AG20443 (cell line): ENCODE data around the gene KLHL21.

Source experiments
- DNase-seq: peaks from one replicate; pipeline ENCODE4 v3.0.0; 2012; ENCODE audit warnings: low spot score, mixed read lengths

KLHL21 gene

DNA sequence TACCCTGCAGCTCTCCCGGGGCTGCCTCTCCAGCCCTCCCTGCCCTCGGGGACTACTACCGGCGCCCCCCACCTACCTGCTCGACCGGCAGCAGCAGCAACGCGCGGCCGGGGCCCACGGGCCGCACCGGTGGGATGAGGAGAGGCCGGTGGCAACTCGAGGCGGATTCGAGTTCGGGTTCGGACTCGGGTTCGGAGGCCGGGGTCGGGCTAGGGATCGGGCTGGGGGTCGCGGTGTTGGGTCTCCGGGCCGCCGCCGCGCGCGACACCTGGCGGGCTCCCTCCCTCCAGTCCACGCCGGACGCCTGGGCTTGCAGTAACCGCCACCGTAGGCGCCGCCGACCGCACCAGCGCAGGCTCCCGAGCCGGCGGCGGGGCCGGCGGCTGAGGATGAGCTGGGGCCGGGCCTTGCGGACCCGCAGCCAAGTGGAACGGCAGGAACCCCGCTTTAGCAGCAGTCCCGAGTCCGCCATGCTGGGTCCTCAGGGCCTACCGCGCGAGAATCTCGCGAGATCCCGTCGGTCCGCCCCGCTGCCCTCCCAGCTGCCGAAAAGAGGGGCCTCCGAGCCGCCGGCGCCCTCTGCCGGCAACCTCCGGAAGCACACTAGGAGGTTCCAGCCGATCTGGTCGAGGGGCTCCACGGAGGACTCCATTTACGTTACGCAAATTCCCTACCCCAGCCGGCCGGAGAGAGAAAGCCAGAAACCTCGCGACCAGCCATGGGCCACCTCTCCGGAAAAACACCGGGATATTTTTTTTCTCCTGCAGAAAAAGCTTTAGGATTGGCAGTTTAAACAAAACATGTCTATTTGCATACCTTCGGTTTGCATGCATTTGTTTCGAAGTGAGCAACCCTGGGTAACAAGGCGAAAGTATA is 48.4 kb downstream of the KLHL21 start, which contains the start of gene NOL9:
Gene NOL9, minus strand, starts transcription at position 483 of the 876 bp plus-strand sequence. Its CDS starts 11 bp downstream, at position 472.
- peak; percentile 99 for DNase-seq

DNA sequence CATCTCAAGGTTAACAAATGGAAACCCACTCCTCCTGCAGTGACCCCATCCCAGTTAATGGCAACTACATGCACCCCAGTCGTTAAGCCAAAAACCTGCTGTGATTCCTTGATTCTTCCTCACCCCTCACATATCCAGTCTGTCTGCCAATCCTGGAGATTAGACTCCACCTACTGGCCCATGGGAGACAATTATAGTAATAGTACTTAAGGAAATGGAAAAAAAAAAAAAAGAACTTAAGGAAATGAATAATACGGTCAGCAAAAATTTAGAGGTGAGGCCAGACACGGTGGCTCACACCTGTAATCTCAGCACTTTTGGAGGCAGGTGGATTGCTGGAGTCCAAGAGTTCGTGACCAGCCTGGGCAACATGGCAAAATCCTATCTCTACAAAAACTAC is 55.4 kb downstream of the KLHL21 start:
- no peak for DNase-seq

DNA sequence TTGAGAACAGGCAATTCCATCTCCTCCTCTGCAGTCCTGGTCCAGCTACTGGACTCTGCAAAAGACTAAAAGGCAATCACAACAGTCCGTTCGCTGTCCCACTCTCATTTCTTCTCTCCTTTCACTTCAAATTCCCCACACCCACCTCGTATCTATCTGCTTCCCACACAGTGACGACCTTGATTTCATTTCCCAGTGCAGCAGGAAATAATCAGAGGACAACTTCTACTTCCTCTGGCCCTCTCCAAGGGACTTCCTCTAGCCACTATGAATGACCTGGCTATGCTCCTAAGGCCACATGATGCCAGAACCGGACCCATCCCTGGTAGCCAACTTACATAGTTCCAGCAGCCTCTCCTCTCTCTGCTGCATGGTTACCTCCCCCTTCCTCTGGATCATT is 56.3 kb downstream of the KLHL21 start:
- no peak for DNase-seq

DNA sequence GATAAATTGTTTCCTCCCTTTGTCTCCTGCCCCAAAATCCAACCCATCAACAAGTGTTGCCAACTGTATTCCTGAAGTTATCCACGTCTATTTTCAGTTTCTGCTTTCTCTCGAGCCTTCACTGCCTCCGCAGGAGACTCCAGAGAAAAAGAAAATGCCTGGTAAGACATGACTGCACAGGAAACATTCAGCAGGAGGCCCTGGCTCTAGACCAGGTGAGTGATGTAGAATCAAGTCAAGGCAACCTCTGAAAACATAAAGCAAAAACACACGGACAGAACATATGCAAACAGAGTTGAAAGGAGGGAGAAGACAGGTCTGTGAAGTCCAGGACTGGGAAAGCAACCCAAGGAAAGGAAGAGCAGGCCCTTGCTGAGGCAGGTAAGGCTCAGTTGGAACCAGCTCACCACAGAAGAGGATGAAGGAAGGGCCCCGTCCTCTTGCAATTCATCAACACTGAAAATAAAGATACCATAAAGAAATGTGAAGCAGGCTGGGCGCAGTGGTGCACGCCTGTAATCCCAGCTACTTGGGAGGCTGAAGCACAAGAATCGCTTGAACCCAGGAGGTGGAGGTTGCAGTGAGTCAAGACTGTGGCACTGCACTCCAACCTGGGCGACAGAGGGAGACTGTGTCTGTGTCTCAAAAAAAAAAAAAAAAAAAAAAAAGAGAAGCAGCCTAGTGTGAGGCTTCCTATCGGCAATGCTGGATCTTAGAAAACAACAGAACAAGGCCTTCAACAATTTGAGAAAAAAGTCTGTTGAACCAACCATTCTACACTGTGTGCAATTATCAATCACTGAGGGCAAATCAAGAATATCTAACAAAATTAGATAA is 57.2 kb downstream of the KLHL21 start:
- DNase-seq: no peak

DNA sequence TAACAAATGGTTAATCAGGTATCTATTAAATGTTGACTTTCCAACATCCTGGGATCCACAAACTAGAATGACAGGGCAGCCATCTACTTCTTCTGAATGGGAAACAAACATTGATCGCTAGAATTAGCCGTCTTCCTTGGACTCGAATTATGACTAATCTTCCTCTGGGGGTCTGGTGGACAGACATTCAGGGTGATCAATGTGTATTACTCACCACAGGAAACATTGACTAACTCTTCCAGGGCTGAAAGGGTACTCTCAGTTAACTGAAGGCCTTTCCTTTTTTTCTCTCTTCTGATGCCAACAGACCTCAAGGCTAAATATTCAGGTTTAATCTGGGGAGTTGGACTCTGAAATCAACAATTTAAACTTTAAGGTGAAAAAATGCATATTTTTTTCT is 57.8 kb downstream of the KLHL21 start:
- DNase-seq: no peak
